ENCODE data around the gene SLC5A1.
"Not testable (repeated sequence)": the region's sequence is repeated elsewhere in the genome, so short reads cannot be mapped to it uniquely, and the experiment has no call there.

Gene SLC5A1

GRCh38 chr22:32150647-32151046, 107.6 kb downstream of the SLC5A1 start:
- ATAC-seq, result not testable (repeated sequence)

- ATAC-seq, result not testable (repeated sequence)
These were observed 108.6 kb downstream of the SLC5A1 start for GRCh38 chr22:32151641-32152040.

DNA sequence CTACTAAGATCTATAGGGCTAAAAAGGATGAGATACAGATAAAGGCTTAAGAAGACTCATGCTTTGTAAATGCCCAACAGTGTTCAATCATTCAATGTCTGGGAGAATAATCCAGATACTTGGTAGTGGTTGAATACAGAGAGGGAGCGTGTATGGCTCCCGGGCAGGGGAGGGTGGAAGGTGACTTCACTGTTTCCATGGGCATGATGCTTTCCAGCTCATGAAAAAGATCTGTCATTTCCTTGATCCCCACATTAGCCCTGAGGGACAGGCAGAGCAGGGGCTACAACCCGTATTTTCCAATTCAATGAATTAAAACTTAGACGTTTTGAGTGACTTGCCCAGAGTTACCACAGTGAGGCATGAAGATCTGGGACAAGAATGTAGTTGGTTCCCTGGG, 111.7 kb downstream of the SLC5A1 start:
- ATAC-seq, result not testable (repeated sequence)

DNA sequence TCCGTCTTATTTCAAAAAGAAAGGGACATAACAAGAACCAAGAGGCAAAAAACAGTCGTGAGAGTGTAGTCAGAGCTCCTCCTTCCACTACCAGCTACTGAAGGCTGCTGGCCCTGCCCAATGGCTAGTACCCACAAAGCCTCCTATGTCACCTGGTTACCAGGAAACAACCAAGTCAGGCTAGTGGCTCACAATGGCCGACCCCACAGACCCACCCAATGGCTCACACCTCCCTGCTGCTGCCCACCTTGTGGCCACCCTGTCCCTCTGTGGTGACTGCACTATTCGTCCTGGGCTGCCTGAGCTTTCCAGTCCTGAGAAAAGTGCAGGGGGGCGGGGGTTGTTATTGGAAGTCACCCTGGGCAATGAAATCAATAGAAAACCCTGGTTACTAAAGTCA, 114.6 kb downstream of the SLC5A1 start:
- ATAC-seq, result not testable (repeated sequence)

DNA sequence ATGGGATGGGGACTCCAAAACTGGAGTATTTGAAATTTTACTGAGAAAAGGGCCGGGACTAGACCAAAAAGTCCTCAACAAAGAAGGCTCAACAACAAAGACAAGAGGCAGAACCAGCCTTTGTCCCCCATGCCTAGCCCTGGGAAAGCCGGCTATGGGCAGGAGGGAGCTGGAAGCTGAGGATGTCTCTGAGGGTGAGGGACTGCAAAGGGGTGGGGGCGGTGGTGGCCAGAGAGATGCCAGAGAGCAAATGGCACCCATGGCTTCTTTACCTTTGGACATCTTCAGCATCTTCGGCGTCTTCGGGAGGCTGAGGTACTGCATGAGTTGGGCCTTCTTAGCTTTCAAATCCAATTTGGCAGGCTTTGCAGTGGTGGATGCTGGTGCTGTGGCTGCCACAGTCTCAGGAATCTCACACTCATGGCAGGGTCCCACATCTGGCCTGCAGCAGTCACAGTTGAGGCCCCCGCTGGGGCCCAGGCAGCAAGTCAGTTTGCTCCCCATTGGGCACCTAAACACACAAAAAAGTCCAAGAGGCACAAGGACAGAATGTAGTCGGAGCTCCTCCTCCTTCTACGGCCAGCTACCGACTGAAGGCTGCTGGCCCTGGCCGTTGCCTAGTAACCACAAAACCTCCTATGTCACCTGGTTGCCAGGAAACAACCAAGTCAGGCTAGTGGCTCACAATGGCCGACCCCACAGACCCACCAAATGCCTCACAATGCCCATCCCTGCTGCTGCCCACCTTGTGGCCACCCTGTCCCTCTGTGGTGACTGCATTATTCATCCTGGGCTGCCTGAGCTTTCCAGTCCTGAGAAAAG, 115.9 kb downstream of the SLC5A1 start, which contains the start of gene C22orf42:
C22orf42 (minus strand) TSS at position 592 of the 822 bp plus-strand sequence; CDS start at position 504, 88 bp downstream.
- no peak for TF ChIP-seq ZNF8 (CRISPR knock-in tag; IDR thresholded peaks at IDR 0.05)
- TF ChIP-seq ARNTL (CRISPR knock-in tag; IDR thresholded peaks at IDR 0.05; ENCODE audit: borderline replicate concordance, low read depth), result no peak
- no peak for TF ChIP-seq TOX (CRISPR knock-in tag; IDR thresholded peaks at IDR 0.05; ENCODE audit: borderline replicate concordance)
- TF ChIP-seq ZFP3 (CRISPR knock-in tag; IDR thresholded peaks at IDR 0.05), result no peak
- TF ChIP-seq OSR1 (CRISPR knock-in tag; IDR thresholded peaks at IDR 0.05), result no peak
- TF ChIP-seq ZC3H10 (CRISPR knock-in tag; IDR thresholded peaks at IDR 0.05), result no peak
- no peak for TF ChIP-seq ZNF70 (CRISPR knock-in tag; IDR thresholded peaks at IDR 0.05)
- TF ChIP-seq RARB (CRISPR knock-in tag; IDR thresholded peaks at IDR 0.05), result no peak
- no peak for TF ChIP-seq GLIS3 (CRISPR knock-in tag; IDR thresholded peaks at IDR 0.05)
- no peak for TF ChIP-seq ESRRG (CRISPR knock-in tag; IDR thresholded peaks at IDR 0.05)
- TF ChIP-seq CSRNP3 (CRISPR knock-in tag; IDR thresholded peaks at IDR 0.05), result no peak
- TF ChIP-seq PPARA (CRISPR knock-in tag; IDR thresholded peaks at IDR 0.05; ENCODE audit: borderline replicate concordance), result no peak
- TF ChIP-seq BACH2 (CRISPR knock-in tag; IDR thresholded peaks at IDR 0.05; ENCODE audit: borderline replicate concordance), result no peak
- no peak for TF ChIP-seq ZFP30 (CRISPR knock-in tag; IDR thresholded peaks at IDR 0.05)
- no peak for TF ChIP-seq TSHZ2 (CRISPR knock-in tag; IDR thresholded peaks at IDR 0.05)
- no peak for TF ChIP-seq SNAI2 (CRISPR knock-in tag; IDR thresholded peaks at IDR 0.05)
- TF ChIP-seq, protein P1, sequence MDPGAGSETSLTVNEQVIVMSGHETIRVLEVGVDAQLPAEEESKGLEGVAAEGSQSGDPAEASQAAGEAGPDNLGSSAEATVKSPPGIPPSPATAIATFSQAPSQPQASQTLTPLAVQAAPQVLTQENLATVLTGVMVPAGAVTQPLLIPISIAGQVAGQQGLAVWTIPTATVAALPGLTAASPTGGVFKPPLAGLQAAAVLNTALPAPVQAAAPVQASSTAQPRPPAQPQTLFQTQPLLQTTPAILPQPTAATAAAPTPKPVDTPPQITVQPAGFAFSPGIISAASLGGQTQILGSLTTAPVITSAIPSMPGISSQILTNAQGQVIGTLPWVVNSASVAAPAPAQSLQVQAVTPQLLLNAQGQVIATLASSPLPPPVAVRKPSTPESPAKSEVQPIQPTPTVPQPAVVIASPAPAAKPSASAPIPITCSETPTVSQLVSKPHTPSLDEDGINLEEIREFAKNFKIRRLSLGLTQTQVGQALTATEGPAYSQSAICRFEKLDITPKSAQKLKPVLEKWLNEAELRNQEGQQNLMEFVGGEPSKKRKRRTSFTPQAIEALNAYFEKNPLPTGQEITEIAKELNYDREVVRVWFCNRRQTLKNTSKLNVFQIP (CRISPR knock-in tag; IDR thresholded peaks at IDR 0.05; ENCODE audit: borderline replicate concordance, low read depth), result no peak
- no peak for TF ChIP-seq PATZ1 (CRISPR knock-in tag; IDR thresholded peaks at IDR 0.05; ENCODE audit: borderline replicate concordance)
- ATAC-seq, result no peak

DNA sequence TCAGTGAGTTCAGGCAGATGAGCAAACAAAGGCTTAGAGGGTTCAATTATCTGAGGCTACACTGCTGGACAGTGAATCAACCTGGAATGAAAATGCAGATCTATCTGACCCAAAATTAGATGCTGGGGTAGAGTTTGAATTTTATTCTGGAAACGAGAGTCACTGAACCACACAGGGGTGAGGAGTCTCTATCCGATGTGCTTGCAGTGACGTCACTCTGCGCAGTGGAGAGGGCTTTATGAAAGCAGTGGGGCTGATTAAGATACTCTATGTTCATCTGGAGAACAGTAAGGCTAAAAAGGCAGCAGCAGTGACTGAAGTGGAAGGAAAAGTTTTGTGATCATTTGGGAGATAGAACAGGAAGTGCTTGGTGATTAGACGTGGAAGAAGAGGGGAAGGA, 117.3 kb downstream of the SLC5A1 start:
- not testable (repeated sequence) for ATAC-seq
